ENCODE measurements around the gene GHR. TPM values are rescaled to one million over a fixed set of nuclear protein-coding genes. Genes with fewer than 3 reads are reported as not detected.

Gene GHR
- total RNA-seq, 1 donor from 2014 or later = 0.17 TPM

- TF ChIP-seq, protein P1, sequence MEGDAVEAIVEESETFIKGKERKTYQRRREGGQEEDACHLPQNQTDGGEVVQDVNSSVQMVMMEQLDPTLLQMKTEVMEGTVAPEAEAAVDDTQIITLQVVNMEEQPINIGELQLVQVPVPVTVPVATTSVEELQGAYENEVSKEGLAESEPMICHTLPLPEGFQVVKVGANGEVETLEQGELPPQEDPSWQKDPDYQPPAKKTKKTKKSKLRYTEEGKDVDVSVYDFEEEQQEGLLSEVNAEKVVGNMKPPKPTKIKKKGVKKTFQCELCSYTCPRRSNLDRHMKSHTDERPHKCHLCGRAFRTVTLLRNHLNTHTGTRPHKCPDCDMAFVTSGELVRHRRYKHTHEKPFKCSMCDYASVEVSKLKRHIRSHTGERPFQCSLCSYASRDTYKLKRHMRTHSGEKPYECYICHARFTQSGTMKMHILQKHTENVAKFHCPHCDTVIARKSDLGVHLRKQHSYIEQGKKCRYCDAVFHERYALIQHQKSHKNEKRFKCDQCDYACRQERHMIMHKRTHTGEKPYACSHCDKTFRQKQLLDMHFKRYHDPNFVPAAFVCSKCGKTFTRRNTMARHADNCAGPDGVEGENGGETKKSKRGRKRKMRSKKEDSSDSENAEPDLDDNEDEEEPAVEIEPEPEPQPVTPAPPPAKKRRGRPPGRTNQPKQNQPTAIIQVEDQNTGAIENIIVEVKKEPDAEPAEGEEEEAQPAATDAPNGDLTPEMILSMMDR (conservative IDR thresholded peaks at IDR 0.05; ENCODE audit: low read depth, low read length) = no peak
- no peak overlapping the region for H3K4me3 ChIP-seq (ENCODE audit: low read depth, low read length)
- no peak for DNase-seq (ENCODE audit: low read depth)
Measured at GRCh38 chr5:42636946-42637345, 213.7 kb downstream of the GHR start.

GRCh38 chr5:42638972-42639371, 215.7 kb downstream of the GHR start:
- H3K4me3 ChIP-seq (ENCODE audit: low read depth, low read length) = no peak overlapping the region
- DNase-seq (ENCODE audit: low read depth) = no peak
- TF ChIP-seq, protein P1 (conservative IDR thresholded peaks at IDR 0.05; ENCODE audit: low read depth, low read length) = no peak

- TF ChIP-seq, protein P1 (conservative IDR thresholded peaks at IDR 0.05; ENCODE audit: low read depth, low read length) = no peak
- H3K4me3 ChIP-seq (ENCODE audit: low read depth, low read length) = no peak overlapping the region
- no peak for DNase-seq (ENCODE audit: low read depth)
Measured at GRCh38 chr5:42640835-42641234, 217.6 kb downstream of the GHR start.

- no peak for DNase-seq (ENCODE audit: low read depth)
- no peak overlapping the region for H3K4me3 ChIP-seq (ENCODE audit: low read depth, low read length)
- TF ChIP-seq, protein P1 (conservative IDR thresholded peaks at IDR 0.05; ENCODE audit: low read depth, low read length) = no peak
Measured at GRCh38 chr5:42641336-42642005, 218.2 kb downstream of the GHR start.

DNA sequence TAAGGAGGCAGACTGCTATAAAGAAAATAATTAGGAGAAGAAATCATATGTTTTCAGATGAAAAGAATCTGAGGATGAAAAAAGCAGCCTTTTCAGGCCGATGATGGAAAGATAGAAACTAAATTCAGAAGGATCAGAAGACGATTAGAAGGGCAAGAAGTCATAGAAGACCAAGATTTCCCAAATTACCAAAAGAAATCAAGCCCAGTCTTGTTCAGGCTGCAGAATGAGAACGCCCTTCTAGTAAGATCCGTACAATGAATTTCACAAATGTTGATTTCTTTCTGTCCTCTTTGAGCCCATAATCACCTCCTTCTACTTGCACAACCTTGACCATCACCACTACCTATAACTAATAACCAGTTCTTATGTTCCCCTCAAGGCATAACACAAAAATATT, 218.8 kb downstream of the GHR start:
- no peak overlapping the region for H3K4me3 ChIP-seq (ENCODE audit: low read depth, low read length)
- TF ChIP-seq, protein P1 (conservative IDR thresholded peaks at IDR 0.05; ENCODE audit: low read depth, low read length) = no peak
- no peak for DNase-seq (ENCODE audit: low read depth)

DNA sequence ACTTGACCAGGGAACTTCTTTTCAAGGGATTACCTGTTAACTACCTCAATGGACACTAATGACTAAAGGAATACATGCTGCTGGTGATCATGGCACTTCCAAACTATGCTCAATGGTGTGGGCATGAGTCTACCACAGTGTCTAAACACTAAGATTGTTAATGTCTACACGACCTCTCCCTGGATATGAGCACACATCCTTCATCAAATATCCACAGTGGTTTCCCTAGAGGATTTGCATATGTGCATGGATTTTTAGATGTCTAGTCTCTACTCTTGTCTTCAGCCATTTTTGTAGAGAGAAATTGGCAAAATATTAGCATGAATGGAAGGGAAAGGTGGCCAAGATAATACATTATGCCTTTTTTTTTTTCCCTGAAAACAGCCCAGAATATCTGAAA, 220.1 kb downstream of the GHR start:
- DNase-seq (ENCODE audit: low read depth) = no peak
- TF ChIP-seq, protein P1 (conservative IDR thresholded peaks at IDR 0.05; ENCODE audit: low read depth, low read length) = no peak
- H3K4me3 ChIP-seq (ENCODE audit: low read depth, low read length) = no peak overlapping the region

- no peak for DNase-seq (ENCODE audit: low read depth)
- H3K4me3 ChIP-seq (ENCODE audit: low read depth, low read length) = no peak overlapping the region
- TF ChIP-seq, protein P1 (conservative IDR thresholded peaks at IDR 0.05; ENCODE audit: low read depth, low read length) = no peak
Measured at GRCh38 chr5:42645138-42645537, 221.9 kb downstream of the GHR start.
